HG02852 (cell line): ENCODE data around the gene TMEM184B.

Experiments used
- ATAC-seq: cut with Tn5 transposase; IDR thresholded peaks from one replicate; pipeline ENCODE4 v1.9.1; 2021; ENCODE audit warnings: mild to moderate bottlenecking, moderate library complexity; ENCODE audit not compliant: unreplicated experiment

The TMEM184B gene

GRCh38 chr22:38308791-38309498 lies 36.1 kb upstream of the TMEM184B start:
- ATAC-seq = no peak

GRCh38 chr22:38305471-38306448 lies 33.0 kb upstream of the TMEM184B start:
- peak; percentile 71 for ATAC-seq

DNA sequence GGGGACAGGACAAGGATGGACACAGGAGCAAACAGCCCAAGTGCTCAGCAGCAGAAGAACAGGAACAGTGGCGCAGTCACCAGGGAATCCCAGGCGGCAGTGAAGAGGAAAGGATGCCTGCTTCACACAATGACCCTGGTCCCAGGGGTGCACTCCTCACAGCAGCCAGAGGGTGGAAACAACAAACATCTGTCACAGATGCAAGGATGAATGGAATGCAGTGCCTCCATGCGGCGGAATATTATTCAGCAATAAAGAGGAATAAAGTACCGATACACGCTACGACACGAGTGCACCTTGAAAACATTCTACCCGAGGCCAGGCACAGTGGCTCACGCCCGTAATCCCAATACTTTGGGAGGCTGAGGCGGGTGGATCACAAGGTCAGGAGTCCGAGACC lies 31.7 kb upstream of the TMEM184B start:
- no peak for ATAC-seq

GRCh38 chr22:38303974-38304373 lies 31.2 kb upstream of the TMEM184B start:
- no peak for ATAC-seq

DNA sequence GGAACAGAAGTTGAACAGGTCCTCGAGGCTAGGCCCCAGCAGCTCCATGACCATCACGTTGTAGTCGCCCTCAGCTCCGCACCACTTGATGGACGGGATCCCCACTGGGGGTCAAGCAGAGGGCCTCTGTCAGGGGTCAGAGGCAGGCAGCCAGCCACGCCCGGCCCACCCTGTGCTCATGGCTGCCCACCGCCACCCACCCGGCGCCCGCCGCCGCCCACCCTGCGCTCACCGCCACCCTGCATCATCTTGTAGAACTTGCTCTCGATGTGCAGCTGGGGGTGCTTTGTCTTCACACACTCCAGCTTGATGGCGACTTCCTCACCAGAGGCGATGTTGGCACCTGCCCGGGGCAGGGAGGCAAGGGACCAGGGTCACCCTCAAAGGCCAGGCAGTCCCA lies 30.1 kb upstream of the TMEM184B start:
- no peak for ATAC-seq

GRCh38 chr22:38300946-38301345 lies 28.1 kb upstream of the TMEM184B start:
- ATAC-seq = no peak

DNA sequence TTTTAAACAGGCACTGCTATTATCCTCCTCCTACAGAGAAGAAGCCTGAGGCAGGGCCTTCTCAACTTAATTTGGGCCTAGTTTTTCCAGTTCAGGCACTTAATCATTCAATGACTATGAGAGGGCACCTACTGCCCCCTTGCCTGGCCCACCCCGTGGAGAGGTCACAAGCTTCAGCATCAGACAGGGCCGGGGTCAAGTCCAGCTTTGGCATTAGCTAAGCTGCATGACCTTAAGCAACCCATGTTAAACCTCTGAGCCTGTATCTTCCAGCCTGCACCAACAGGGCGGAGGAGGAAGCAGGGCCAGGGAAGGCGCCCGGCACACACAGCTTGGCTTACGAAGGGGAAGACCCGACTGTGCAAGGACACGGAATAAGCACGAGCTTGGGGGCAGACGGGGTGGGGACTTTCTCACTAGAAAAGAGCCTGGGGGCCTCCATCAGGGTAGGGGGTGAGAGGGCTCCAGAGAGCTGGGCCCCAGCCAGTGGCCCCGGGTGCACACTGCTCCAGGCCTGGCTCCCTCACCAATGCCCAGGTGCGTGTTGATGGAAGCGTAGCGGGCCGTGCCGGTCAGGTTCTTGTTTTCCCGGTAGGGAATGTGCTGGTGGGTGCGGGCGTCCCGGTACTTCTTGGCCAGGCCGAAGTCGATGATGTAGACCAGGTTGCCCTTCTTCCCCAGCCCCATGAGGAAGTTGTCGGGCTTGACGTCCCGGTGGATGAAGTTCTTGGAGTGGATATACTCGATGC lies 27.6 kb upstream of the TMEM184B start:
- no peak for ATAC-seq

GRCh38 chr22:38299770-38300102 lies 26.9 kb upstream of the TMEM184B start:
- no peak for ATAC-seq

- no peak for ATAC-seq
Measured at GRCh38 chr22:38298312-38299005, 25.6 kb upstream of the TMEM184B start.

- ATAC-seq = no peak
Measured at GRCh38 chr22:38296372-38296771, 23.6 kb upstream of the TMEM184B start.

DNA sequence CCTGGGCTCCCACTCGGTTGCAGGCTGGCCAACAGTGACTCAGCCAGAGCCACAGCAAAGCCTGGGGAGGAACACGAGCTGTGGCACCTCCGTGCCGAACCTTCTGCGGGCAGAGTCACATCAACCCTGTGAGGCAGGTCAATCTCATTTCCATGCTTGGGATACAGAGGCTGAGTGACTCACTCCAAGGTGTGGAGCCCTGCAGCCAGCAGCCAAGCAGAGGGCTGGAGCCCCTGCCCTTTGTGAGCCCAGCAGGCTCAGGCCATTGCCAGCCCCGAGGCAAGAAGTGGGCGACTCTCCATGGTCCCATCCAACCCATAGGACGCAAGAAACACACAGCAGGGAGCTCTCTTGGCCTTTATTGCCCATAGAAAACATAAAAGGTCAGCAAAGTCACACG lies 23.1 kb upstream of the TMEM184B start:
- no peak for ATAC-seq

DNA sequence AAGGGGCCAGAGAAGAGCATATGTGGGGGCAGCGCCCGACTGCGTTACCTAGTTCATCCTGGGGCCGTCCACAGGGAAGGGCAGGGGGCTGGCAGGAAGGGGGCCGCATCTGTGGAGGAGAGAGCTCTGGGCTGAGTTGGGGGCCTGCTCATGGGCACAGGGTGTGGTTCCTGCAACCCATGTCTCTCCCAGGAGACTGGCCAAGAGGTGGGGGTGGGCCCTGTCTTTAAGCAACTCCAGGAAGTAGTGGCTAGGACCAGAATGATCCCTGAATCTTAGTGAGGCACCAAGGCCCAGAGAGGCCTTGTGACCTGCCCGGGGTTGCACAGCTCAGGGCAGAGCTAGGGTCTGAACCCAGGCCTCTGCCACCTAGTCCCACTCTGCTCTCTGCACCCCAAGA lies 22.5 kb upstream of the TMEM184B start:
- no peak for ATAC-seq

DNA sequence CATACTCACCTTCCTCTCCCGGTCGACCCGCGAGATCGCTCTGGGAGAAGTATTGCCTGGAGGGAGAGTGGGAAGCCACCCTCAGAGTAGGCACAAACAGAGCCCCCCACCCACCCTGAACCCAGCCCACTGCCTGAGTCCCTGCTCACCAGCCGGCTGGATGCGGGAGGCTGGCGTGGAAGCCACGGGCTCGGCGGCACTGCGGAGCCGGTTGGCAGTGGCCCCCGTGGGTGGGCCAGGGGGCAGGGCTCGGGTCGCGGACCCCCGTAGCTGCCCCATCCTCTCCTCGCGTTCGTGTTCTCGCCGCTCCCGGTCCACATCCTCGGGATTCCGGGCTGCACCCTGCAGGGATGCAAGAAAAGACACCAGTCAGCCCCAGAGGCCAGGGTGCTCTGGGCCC lies 21.4 kb upstream of the TMEM184B start:
- no peak for ATAC-seq

GRCh38 chr22:38292694-38293093 lies 19.9 kb upstream of the TMEM184B start:
- no peak for ATAC-seq

DNA sequence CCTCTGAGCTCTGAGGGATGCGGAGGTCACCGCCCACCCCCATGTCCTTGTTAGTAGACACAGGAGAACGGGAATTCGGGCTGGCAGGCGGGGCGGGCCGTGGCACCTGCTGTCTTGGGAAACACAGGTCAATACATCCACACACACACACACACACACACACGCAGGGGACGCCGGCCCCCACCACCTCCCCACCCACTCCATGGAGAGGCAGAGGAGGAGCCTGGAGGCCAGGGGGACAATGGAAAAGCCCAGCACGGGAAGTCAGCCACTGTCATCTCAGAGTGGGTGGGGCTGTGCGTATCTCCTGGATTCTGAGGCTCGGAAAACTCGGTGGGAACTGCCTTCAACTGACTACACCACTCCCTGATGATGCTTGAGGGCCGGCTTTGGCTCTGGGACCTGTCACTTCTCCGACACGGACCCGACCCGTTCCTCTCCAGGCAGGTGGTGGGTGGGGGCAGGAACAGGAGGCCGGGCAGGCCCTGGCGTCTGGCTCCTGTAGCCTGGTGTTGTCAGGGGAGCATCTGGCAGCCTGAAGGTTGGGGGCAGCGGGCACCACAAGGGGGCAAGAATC lies 18.5 kb upstream of the TMEM184B start:
- no peak for ATAC-seq

- ATAC-seq = no peak
Measured at GRCh38 chr22:38290347-38290746, 17.5 kb upstream of the TMEM184B start.

DNA sequence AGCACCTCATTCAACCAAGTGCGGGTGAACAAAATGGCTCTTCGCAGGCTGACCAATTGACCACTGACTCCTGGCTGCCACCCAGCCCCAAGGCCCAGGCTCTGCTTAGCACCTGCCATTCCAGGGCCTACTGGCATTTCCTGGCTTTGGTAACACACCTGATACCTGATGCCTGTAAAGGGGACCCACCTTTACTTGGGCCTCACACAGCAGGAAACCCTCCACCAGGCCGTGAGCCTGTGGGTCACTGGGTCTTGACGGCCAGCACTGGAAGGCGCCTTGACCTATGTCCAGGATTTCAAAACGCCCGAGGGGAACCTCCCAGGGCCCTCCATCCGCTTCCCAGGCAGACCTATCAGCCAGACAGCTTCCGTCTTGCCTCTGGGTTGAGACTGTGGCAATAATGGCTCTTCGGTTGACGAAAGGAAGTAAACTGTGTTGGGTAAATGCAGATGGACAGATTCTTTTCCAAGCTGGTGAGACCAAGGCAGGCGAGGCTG lies 16.8 kb upstream of the TMEM184B start:
- no peak for ATAC-seq

DNA sequence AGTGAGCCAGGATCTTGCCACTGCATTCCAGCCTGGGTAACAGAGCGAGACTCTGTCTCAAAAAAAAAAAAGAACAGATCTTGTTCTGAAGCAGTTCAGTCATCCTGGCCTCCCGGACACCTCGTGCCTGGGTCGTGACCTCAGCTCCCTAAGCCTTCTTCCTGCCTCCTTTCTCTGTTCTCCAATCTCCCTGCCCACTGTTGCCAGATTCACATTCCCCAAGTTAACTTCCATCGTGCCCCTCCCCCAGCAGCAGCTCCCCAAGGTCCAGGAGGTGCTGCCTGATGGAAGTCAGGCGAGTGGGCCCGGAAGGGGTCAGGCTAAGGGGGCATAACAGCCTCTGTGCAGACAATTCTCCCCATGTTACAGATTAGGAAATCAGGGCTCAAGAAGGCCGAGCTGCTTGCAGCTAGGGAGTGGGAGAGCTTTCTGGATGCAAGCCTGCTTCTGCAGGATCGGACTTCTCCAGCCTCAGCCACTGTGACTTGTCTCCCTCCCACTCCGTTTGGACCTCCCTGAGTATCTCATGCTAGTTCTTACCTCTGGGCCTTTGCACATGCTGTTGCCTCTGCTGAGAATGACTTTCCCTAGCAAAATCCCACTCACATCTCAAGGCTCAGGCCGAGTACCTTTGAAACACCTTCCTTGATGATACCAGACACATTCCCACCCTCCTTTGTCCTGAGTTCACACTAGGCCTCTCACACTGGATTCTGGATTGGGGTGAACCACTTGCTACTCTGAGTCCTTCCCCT lies 14.3 kb upstream of the TMEM184B start:
- no peak for ATAC-seq

GRCh38 chr22:38285018-38285417 lies 12.2 kb upstream of the TMEM184B start:
- no peak for ATAC-seq

DNA sequence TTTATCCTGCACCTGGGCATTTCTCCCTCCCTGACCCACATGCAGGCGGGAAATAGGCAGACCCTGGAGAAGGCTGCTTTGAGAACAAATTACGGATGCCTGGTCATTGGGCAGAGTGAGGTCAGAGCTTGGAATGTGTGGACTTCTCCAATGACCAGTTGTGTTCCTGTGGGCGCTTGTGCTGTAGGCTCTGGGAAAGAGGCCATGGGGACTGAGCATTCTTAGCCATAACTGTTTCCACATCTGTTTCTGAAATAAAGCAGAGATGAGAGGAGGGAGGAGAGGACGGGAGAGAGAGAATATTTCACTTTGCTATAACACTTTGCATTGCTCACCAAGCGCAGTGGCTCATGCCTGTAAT lies 11.2 kb upstream of the TMEM184B start:
- no peak for ATAC-seq
